OCI-LY1 (cell line): Measurements from ENCODE around the gene TCTN3.

Experiments used
- EZH2 ChIP-seq: fragments of 200-600 bp; sonication (generic), shearing (Covaris generic); IDR thresholded peaks from 2 replicates; pipeline ENCODE4 v1.8.0; 2017; ENCODE audit warnings: borderline replicate concordance, mixed run types, mild to moderate bottlenecking, antibody characterized with exemption, low read length, moderate library complexity, mixed read lengths
- TF ChIP-seq, protein P1 (sequence below): fragments of 200-600 bp; sonication (generic), shearing (Covaris generic); IDR thresholded peaks from 2 replicates; pipeline ENCODE4 v1.5.1; 2017; ENCODE audit warnings: mild to moderate bottlenecking, antibody characterized with exemption, low read length, moderate library complexity, mixed read lengths

DNA sequence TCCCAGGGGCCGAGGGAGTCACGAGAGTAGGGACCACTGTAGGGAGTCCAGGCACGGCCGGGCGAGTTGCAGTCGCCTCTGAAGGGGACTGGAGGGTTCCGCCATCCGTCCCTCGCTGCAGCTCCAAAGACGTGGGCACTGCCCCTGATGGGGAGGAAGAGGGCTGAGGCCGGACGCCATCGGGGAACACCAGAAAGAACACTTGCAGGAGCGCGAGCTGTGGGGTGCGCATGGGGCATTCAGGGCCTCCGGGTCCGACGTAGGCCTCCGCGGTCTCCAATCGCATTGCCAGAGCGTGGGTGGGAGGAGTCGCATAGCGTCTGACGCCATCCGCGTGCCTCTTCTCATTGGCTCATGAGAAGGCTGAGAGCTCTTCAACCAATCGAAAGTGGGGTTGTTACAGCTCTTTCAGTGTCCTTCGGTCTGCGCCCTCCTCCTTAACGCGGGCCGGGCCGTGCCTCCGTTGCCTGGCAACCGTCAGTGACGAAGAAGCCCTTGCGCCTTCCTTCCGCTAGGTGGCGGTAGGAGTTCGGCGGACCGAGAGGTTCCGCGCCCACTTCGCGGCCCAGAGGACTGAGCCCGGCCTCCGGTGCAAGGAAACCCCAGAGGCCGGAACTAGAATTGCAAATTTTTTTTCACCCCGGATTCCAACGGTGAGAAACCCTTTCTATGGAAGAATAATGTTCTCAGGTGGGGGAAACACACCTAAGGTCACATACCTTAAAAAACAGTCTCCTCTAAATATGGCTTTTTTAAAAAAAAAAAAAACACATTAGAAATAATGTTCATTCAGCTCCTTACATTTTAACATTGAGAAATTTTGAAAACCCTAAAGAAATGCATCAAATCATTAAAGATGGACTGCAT is at the start of gene TCTN3:
- TF ChIP-seq EZH2 = no peak
- TF ChIP-seq, protein P1, sequence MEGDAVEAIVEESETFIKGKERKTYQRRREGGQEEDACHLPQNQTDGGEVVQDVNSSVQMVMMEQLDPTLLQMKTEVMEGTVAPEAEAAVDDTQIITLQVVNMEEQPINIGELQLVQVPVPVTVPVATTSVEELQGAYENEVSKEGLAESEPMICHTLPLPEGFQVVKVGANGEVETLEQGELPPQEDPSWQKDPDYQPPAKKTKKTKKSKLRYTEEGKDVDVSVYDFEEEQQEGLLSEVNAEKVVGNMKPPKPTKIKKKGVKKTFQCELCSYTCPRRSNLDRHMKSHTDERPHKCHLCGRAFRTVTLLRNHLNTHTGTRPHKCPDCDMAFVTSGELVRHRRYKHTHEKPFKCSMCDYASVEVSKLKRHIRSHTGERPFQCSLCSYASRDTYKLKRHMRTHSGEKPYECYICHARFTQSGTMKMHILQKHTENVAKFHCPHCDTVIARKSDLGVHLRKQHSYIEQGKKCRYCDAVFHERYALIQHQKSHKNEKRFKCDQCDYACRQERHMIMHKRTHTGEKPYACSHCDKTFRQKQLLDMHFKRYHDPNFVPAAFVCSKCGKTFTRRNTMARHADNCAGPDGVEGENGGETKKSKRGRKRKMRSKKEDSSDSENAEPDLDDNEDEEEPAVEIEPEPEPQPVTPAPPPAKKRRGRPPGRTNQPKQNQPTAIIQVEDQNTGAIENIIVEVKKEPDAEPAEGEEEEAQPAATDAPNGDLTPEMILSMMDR = peak; percentile 80
